ENCODE data around the gene MVB12B.

The MVB12B gene

DNA sequence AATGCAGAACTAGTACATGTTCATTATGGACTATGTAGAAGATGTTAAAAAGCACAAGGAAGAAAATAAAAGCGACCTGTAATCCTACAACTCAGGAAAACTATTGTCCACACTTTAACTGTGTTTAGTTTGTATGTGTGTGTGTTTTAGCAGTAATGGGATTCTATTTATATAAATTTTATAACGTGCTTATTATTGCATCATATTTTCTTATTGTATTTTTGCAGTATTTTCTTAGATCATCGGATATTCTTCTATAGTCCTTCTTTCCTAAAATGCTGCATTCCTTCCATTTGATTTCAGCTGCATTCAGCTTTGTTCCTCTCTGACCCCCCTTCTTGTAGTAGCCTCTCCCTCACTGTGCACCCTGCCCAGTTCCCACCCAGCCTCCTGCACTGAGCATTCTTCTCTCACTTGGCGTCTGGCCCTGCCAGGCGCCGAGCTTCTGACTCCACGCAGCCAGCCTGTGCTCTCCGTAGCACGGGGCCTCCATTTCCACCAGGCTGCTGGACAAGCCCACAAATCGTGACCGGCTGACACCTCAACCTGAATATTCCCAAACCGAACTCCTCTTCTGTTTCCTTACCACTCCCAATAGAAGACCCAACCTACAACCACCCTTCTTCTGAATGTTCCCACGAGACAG, 39.9 kb downstream of the MVB12B start:
- no peak for DNase-seq

DNA sequence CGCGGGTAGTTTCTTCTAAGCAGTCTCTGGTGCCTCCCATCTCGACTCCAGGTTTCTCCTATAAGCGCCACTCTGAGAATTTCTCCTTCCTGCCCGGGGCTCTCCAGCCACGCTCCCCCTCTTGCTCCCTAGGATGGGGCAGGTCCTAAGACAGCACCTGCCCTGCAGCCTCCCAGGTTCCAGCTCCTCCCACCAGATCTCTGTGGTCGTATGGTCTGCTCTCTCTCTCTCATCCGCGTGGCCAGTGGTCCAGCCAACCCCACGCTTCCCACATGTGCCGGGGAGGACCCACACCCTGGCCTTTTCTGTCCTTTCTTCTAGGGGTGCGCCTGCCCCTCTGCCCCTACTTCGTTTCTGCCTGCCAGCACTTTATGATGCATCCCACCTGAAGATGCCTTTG, 40.5 kb downstream of the MVB12B start:
- DNase-seq, result no peak

DNA sequence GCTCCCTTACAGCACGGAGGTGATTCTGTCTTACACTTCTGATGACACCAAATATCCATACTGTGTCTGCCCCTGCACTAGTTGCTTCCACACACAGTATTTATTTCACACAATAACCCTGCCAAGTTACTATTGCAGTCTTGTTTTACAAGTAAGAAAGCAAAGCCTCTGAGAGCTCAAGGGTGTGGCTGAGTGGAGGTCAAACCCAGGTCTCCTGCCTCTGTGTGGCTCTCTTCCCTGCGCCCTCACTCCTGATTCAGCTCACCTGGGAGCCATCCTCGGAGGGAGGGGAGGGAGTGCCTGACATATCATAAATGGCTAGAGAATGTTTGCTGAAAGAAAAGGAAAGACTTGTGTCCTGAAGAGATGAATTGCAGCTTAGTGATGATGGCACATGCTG, 41.0 kb downstream of the MVB12B start:
- no peak for DNase-seq

DNA sequence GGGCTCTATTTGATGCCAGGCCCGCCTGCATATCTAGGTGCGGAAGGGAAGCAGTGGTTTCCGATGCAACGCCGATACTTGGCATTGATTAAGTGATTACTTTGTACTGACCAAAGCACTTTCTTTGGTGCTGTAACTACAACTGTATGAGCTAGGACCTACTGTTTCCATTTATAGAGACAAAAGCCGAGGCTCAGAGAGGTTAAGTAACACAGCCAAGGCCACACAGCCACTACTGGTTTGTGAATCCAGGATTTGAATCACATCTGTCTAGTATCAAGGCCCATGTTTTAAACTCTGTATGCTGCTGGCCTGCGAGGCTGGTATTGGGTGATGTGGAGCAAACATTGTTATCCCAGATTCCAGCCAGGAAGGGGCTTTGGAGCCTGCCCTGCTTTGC, 41.4 kb downstream of the MVB12B start:
- no peak for DNase-seq

DNA sequence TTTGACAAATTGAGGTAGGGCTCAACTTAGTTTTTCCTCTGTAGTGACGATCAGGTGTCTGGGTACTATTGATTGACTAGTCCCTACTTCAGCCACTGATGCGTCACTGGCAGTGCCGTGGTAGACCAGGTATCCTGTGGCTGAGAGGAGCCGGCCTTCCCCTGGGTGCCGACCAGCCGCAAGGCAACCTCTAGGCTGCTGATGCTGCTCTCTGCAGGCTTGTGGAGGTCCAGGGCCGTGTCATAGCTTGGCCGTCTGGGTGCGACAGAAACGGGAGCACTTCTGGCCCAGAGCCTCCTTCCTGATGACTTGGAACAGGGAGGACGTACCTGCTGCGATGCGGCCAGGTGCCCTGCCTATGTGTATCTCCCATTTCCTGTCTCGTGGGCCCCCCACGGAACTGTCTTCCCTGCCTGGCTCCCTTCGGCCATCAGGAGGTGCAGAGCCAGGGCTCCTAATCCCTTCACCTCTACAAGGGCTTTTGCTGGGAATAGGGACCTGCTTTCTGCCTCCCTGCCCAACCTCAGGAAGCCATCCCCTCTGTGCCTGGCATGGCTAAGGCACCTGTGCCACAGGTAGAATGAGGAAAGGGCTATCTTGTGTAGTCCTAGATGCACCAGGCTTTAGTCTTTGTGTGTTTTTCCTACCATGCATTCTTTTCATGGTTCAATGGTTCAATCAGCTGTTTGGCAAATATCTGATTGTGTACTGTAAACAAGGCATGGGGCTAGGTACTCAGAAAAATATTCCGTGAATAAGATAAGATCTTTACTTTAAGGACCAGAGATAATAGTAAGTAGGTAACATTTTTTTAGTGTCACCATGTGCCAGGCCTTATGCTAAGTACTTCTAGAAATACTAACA, 44.6 kb downstream of the MVB12B start:
- DNase-seq, result no peak

DNA sequence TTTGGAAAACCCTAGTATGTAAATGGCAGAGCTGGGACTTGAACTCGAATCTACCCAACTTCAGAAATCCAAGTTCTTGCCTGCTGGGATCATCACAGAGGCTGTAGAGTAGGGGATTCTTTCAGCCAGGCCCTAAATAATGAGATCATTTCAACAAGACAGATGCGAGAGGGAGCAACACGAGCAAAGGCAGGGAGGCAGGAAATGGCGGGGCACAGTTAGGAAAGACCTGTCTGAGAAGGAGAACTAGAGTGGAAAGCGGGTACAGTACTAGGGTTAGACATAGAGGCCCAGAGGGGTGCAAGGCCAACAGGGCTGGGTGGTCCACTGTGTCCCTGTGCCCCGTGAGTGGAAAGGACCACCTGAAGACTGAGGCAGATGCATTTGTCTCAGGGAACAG, 46.1 kb downstream of the MVB12B start:
- DNase-seq, result no peak

DNA sequence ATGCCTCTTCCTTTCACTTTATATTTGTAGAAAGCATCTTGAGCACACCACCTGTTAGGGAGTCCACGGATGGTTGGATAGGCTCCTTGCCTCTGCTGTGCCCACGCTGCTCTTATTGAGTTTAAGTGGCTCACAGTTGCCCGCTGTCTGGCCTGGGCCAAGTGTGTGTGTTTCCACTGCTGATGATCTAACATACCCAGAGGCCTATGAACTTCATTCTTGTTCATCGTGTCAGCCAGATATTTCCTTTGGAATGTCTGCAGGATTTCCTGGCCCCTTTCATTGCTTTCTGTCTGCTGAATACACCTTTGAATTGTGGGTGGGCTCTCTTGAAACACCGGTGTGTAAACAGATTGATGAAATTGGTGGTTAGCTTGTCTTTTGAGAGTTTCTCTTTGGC, 46.6 kb downstream of the MVB12B start:
- DNase-seq, result no peak

DNA sequence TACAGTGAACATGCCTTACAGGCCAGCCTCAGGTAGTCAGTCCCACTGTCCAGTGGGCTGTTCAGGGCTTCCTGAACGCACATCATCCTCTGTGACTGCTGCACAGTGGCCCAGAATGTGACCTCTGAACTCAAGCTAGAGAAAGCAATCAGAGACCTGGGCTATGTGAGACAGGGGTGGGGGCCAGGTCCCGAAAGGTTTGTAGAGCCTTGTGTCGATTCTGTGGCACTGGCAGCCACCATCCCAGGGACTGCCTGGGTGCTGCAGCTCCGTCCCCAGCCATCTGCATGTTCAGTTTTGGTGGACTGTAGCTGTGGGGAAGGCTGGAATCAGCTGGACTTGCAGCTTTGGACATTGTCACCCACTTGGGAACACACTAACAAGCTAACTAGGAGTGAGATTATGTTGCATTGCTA, 47.7 kb downstream of the MVB12B start:
- no peak for DNase-seq

DNA sequence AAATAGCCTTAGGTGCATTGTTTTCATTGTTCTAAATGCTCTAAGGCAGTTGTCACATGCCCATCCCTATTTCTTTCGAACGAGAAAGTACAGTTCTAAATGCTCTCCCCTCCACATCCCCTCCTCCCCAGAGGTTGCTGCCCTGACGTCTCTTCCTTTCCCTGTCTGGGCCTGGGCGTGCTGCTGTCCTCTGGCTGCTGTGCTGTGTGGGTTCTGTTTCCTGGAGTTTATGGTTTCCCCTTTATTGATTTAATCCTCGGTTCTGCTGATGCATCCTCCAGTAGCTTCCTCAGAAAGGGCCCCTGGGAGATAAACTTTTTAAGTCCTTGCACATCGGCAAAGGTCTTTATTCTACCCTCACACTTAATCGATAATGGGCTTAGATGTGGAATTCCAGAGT, 48.8 kb downstream of the MVB12B start:
- DNase-seq, result no peak

DNA sequence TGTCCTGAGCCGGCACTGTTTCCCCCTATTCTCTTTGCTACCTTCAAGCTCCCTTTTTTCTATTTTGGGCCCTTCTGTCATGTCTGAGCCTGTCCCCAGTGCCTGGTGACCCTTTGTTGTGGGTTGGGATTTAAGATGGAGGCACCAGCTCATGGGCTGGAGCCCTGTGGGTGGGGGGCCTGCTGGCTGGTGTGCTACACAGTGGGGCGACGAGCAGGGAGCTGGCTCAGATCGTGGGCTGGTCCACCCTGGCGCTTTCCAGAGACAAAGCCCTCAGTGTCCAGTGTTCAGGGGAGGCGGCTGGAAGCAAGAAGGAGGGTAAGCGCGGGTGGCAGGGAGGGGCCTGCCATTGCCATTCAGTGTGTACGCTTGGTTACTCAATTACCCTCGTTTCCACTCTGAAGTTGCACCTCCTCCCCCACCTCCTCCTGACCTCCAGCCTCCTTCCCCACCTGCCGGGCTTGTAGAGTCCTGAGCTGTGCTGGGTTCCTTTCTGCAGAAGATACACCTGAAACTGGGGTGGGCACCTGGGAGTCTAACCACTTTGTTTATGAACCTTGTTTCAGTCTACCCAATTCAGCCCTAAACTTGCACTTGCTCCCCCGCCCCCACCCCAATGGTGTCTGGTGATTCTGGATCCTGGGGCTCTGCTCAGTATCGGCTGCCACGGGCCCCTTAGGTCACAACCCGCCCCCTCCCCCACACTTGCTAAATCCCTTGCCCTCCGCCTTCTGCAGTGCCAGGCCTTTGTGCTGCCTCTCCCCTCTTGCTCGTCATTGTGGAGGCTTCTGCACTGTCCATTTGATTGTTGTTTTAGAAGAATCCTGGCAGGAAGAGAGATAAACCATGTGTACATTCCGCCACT, 49.9 kb downstream of the MVB12B start:
- DNase-seq, result no peak

DNA sequence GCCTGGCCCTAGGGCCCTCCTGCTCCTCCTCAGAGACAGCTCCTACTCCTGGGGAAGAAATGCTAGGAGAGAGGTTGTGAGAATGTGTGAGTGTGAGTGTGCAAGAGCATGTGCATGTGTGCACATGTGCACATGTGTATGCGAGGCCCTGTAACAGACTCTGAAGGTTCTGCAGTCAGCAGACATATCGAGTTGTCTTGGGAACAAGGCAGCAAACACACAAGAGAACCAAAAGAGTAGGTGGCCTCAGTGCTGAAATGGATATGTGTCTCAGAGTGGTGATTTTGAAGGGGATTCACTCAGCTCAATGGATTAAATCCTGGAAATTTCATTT, 50.5 kb downstream of the MVB12B start:
- DNase-seq, result no peak

DNA sequence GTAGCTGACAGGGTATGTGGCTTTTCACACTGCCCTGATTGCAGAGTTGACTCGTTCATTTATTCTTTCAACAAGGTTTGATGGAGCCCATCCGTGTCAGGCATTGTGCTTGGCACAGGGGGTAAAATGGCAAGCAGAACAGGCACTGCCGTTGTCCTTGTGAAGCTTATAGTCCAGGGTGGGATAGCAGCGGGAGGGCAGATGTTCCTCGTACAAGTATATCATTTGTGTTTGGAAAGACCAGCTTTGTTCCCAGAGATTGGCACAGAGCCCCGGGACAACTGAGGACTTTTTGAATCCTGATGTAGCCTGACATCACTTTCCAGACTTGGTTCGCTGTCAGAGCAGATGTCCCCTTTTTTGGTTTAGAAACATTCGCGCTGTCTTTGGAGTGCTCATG, 50.9 kb downstream of the MVB12B start:
- DNase-seq, result no peak

DNA sequence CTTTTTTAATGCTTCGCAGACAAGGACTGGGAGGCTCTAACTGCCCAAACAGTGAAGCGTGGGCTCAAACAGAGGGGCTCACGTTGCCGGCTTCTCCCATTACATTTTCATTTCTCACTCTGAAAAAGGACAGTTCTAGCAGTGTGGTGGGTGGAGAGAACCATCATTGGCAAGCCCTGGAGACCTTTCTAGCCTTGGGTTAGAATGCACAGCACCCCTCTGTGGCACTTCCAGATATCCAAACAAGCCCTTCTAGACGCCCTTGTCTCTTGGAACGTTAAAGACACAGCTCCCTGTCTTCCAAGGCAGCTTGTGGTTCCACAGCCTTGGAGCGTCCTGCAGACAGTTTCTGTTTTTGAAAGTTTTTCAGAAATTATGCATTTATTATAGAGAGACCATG, 52.1 kb downstream of the MVB12B start:
- DNase-seq, result no peak

DNA sequence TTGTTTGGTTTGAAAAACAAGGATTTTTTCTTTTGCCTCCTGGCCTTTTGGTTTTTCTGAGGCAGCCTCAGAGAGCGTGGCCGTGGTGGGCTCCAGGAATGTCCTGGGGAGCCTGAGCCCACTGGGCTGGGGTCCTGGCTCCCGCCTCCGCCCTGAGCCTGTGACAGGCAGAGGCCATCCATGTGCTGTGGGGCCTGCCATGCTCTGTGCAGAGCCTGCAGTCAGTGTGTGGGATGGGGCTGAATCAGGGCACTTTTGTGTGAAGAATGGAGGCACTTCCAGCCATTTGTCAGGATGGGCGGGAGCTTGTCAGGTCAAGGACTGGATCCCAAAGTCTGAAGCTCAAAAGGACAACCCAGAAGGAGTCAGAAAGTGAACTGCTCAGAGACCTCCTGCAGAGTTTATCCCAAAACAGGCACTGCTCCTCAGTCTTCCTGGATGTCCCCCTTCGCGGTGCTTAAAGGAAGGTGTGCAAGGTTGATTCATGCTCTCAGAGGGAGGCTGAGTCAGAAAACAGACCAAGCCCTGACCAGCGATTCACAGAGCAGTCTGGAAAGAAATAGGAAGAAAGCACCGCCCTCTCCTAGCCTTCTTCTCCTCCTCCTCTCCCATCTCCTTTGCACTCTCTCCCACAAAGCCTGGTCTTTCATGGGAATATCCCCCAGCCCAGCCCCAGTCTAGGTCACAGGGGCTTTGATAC, 53.2 kb downstream of the MVB12B start:
- no peak for DNase-seq

DNA sequence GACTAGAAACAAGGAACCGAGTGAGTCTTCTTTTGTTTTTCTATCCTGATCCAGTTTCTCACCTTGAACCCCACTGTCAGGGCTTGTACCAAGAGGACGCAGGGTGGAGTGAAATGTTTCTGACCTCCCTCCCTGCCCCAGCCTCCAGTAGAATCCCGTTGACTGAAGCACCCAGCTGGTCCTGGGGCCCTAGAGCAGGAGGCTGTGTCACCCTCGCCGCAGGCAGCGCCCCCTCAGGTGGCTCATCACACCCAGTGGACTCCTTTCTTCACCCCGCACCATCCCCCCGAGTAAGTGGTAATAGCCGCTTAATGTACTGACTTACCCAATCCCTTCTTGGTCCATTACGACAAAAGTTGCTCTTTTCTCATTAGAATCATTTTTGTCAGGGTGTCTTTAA, 53.8 kb downstream of the MVB12B start:
- no peak for DNase-seq

DNA sequence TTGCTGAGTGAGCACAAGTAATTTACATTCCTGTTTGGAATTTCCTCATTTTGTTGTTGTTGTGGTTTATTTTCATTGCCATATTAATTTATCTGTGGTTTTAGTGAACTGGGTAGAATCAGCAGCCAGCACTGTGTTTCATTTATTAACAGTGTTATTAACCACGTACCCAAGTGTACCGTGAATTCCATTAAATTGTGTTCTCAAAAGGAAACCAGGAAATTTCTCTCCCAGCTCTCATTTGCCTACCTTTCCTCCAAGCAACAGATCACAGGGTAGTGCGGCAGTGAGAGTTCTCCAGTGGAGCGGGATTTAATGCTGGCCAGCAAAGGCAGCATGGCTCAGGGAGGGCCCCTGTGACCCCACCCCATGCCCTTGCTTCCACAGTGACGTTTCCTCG, 54.6 kb downstream of the MVB12B start:
- no peak for DNase-seq

DNA sequence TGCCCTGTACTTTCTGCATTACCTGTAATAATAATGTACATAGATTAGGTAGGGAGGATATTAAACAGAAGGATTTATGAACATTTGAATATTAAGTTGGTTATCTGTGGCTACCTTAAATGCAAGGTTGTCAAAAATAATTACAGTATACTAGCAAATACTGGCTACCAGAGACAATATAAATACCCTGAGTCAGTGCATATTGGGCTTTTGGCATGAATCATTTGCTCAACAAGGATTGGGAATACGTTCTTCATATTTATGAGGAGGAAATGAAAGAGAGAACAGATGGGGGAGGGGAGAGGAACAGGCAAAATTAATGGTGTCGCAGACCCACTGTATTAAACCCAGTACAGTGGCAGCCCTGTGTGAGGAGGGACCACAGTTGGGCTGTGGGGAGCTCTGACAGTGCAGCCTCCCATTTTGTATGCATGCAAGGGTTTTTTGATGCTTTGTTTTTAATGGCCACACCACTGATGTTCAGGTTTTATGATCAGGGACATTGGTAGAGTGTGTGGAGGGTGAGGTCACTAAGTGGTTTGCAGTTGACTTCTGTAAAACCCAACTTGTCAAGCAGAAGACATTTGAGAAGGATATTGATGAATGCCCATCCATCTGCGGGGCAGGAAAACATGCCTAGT, 56.9 kb downstream of the MVB12B start:
- DNase-seq, result no peak

DNA sequence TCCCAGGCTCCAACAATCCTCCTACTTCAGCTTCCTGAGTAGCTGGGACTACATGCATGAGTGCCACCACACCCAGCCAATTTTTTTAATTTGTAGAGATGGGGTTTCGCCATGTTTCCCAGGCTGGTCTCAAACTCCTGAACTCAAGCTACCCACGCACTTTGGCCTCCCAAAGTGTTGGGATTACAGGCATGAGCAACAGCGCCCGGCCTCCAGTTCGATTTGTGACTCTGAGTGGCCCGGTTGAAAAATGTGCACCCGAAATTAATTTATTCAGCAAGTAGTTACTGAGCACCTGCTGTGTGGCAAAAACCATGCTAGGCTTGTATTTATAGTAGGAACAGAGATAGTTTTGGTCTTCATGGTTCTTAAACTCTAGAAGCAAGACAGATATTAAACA, 58.3 kb downstream of the MVB12B start:
- DNase-seq, result no peak

DNA sequence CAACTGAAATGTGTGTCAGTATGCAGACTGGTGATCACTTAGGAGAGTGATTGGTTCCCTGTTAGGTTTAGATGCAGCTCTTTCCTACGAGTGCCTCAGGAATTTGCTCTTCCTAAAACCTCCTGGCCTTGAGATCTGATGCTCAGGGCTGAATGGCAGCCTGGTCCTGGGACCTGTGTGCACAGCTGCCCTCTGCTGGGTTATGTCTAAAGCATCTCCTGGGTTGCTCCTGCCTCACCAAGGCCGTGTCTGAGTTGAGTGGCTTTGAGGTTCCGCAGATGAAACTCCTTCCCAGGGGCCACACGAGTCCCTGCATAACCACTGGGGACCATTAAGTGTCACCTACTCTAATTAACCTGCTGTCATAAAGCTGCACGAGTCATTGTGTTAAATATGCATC, 59.5 kb downstream of the MVB12B start:
- DNase-seq, result no peak

DNA sequence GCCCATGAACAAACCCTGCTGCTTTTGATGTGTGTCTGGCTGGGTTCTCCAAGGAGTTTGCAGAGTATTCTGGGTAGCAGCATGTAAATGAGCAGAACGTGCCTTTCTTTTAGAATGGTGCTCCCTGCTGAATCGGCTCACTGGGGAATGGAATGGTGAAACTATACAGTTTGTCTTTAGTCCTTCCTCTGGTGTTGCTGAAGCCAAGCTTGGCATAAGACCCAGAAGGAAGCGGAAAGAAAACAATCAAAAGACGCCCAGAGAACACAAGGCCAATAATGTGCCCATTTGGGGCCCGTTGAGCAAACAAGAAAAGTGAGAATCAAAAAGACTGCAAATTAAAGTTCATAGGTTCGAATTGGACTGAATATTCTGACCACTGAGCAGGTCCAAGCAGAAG, 60.1 kb downstream of the MVB12B start:
- no peak for DNase-seq

DNA sequence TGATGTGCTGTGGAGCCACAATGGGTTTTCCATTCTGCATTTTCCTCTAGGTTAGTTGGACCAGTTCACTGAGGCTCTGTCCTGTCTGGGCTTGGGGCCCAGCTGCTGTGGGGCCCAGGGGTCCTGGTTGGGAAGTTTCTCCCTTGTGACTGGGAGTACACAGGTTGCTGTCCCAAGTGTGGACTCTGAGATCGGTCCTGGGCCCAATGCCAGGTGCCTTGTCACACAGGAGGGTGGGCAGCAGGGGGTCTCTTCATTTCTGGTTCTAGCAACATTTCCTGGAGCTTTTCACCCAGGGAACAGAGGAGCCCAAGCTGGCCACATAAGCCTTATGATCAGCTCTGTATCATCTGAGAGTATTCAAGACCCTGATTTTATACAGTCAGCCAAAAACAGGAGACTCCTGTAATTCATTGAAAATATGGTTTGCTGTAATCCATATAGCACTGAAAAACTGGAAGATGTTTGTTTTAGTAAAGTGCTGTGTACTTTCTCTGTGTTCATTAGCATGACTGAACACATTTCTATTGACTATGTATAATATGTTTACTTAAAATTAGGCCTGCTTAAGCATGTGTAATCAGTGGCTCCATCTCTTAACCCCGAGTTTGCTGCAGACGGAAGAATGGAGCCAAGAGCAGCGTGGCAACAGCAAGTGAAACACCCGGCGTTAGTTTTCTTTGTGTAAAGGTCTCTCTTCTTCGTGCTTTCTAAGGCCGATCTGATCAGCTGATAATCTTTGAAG, 62.5 kb downstream of the MVB12B start:
- DNase-seq, result no peak

DNA sequence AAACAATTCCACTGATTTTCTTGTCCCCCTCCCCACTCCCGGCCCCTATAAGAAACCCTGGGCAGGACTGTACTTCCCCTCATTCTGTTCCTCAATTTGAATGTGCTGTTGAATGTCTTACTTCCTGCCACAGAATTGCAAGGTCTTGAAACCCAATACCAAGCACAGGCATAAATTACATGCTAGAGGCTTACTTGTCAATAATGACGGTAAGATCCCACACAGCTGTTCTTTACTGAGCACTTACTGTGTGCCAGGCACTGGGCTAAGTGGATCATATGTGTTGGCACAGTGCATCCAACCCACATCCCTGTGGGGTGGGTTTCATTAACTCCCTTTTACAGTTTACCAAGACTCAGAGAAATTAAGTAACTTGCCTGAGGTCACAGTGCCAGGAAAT, 63.4 kb downstream of the MVB12B start:
- no peak for DNase-seq
